HG02610 (cell line): Measurements from ENCODE around the gene SLC12A5.
A peak's percentile ranks its signal among the peaks of the same experiment; 100 is the strongest.

Experiments
- ATAC-seq: cut with Tn5 transposase; IDR thresholded peaks from one replicate; pipeline ENCODE4 v1.9.1; 2021; ENCODE audit warnings: mild to moderate bottlenecking, moderate library complexity; ENCODE audit not compliant: unreplicated experiment

The SLC12A5 gene

DNA sequence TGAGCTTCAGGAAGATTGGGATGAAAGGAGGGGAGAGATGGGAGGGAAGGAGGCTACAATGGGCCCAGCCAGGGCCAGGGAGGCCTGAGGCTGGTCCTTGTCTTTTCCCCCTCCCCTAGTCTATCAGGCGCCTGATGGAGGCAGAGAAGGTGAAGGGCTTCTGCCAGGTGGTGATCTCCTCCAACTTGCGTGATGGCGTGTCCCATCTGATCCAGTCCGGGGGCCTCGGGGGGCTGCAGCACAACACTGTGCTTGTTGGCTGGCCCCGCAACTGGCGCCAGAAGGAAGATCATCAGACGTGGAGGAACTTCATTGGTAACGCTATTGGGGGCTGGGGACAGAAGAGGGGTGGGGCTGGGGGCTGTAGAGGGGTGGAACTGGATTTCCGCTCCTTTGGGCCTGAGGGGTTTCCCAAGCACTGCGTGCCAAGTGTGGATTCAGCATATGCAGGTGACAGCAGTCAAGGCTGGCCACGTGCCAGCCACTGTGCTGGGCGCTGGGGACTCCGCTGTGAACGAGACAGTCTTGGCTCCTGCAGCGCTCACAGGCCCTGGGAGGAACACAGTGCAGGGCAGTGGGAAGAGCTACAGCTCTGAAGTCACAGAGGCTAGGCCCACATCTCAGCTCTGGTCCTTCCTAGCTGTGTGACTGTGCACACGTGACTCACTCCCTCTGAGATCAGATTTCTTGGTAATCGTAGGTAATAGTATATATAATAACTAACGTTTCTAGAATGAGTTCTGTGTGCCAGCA lies 22.7 kb downstream of the SLC12A5 start:
- ATAC-seq = no peak

DNA sequence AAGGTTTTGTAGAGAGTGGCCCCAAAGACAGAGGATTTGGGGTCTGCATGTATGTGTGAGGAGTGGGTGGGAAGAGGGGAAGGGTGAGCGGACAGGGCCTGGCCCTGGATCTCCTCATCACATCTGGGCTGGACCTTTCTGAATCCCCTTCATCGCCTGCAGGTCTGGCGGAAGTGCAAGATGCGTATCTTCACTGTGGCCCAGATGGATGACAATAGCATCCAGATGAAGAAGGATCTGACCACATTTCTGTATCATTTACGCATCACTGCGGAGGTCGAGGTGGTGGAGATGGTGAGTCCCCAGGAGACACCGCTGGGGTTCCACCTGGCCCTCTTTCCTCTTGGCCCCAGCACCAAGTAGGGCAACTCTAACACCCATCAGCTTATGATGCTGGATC lies 24.4 kb downstream of the SLC12A5 start:
- no peak for ATAC-seq

DNA sequence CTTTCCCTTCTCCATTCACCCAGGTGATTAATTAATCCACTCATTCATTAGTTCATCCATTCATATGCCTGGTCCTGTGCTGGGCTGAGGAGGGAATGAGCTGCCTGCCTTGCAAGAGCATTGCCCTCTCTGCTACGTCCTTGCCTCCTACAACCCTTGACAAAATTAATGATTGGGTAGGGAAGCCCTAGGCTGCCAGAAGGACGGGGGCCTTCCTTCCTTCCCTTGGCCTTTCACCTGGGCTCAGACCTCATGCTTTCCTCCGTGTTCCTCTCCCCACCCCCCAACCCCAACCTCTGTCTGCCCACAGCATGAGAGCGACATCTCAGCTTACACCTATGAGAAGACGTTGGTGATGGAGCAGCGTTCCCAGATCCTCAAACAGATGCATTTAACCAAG lies 25.6 kb downstream of the SLC12A5 start:
- no peak for ATAC-seq

DNA sequence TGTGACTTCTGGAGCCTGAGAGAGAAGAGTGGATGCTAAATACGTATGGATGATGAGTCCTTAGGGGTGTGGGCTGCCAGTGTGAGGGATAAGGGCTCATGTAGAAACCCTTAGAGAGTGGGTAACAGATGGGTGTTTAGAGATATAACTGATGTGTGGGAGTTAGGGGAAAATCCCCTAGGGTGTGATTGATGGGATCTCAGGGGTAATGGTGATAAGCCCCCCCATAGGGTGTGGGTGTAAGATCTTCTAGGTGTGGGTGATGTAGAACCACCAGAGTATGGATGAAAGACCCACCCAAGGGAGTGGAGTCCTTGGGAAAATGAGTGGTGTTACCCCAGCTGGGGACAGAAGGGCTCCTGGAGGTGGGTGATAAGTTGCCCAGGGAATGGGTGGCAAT lies 26.3 kb downstream of the SLC12A5 start:
- no peak for ATAC-seq

DNA sequence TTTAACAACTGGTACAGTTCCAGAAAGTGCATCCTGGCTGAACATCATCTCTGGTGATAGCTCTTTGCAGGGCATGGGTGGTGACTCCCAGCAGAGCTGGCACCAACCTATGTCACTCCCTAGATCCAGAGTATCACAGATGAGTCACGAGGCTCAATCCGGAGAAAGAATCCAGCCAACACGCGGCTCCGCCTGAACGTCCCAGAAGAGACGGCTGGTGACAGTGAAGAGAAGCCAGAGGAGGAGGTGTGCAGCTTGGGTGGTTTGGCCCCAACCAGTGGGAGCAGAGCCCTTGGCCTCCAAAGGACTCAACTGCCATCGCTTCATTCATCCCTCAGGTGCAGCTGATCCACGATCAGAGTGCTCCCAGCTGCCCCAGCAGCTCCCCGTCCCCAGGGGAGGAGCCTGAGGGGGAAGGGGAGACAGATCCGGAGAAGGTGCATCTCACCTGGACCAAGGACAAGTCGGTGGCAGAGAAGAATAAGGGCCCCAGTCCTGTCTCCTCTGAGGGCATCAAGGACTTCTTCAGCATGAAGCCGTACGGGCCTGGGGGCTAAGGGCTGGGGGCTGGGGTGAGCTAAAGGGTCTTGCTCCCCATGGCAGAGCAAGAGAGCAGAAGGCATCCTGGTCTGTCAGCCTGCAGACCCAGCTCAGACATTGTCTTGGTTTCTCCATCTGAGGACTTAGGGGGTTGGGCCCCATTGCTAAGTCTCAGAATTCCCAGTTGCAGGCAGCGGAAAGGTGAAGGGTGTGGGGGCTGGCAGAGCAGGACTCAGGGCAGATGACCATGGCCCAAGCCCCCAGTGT lies 27.2 kb downstream of the SLC12A5 start:
- no peak for ATAC-seq

DNA sequence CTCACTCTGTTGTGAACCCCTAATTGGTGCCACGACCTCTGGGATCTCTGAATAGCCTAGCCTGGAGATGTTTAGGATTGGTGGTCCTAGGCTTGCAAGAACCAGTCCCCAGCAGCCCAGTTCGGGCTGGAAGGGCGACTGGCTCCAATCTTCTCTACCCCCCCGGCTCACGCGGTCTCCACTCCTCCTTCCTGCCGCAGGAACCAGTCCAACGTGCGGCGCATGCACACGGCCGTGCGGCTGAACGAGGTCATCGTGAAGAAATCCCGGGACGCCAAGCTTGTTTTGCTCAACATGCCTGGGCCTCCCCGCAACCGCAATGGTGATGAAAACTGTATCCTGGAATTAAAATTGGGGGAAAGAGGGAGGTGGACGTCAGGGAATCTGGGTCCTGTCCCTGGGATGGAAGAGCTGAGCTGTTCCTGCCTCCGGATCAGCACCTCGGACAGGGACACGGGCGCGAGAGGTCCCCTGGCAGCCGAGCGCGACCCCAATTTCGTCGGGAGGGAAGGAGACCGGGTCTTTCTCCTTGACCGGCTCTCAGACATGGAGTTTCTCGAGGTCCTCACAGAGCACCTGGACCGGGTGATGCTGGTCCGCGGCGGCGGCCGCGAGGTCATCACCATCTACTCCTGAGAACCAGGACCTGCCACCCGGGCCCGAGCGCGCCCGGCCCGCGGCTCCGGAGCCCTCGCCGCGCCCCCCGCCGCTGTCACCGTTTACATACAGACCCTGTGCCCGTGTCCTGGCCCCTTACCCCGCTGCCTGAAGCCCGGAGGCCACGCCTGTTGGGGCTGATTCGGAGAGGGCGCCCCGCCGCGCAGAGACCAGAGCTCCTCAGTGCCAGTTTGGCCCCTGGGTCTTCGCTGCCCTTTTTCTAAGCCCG lies 28.2 kb downstream of the SLC12A5 start:
- no peak for ATAC-seq

DNA sequence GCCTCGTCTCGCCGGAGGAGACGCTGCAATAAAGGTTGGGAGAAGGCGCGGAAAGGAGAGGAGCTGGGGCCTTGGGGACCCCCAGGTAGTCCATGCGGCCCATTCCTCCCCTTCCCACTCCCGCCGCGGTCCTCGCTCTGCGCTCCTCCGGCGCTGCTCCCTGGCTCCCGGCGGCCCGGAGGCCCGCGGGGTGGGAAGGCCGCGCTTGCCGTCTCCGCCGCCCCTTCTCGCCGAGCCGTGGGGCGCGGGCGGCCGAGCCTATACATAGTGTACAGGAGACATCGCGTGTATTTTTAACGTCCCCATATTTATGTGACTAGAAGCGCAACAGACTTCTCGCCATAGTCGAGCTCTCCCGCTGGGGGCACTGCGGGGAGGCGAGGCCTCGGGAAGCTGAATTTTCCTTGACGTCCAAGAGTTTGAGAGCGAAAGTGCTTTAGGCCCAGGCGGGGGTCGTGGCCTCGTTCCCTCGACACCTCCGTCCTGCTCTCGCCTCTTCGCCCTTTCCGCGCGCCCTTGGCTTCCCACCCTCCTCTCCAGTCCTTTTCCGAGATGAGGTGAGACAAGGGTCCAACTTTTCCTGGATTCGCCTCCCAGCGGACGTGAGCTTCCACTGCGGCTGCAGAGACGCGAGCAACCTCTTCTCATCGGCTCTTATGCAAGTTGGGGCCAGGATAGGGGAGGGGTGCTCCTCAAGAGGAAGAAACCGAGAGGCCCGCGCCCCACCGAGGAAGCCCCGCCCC lies 29.0 kb downstream of the SLC12A5 start:
- ATAC-seq = no peak

DNA sequence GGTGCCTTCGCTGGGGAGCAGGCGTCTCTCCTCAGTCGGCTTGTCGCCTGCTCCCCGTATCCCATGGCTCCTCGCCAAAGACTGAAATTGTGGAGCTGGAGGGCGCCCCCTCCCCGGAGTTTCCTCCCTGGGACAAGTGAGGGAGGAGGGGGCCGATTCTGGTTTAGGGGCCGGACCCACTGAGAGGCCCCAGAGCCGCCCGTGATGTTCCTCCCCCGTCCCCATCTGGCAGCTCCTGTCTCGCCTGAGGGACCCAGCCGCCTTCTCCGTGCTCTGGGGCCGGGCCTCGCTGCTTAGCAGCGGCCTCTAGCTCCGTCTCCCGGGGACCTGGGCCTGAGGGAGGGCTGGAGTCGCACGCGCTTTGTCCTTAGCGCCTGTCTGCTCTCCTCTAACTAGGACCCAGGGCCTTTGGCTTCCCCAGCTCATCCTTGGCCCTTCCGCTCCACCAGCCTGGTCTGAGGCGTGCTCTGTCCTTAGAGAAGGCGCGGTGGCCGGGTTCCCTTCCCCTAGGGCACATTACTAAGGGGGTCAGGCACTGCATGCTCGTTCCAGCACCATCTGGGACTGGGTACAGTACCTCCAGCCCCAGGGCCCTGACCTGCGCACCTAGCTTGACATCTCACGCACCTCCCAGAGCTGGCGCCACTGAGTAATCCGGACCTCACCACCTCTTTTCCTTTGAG lies 29.7 kb downstream of the SLC12A5 start:
- no peak for ATAC-seq

DNA sequence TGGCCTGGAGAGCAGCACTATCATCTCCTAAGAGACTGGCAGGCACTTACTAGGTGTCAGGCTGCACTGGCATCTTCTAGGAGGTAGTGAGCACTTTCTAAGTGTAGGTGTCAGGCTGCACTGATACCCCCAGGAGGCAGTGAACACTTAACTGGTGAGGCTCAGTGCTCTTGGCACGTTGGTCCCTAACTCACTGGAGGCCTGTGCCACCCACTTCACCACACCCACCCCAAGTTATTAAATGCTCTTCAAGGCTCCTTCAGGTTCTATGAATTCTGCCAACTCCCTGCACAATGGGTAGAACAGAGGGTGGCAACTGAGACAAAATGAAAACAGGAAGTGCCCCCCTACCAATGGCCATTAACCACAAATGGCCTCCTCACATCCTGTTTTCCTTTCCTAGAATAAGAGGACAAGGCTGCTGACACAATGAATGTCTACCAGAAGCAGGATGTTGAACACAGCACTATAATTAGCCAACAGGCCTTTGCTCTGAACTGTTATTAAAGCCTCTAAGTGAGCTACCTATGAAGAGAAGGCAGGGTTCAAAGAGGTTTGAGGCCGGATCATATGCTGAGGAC lies 31.4 kb downstream of the SLC12A5 start:
- no peak for ATAC-seq

DNA sequence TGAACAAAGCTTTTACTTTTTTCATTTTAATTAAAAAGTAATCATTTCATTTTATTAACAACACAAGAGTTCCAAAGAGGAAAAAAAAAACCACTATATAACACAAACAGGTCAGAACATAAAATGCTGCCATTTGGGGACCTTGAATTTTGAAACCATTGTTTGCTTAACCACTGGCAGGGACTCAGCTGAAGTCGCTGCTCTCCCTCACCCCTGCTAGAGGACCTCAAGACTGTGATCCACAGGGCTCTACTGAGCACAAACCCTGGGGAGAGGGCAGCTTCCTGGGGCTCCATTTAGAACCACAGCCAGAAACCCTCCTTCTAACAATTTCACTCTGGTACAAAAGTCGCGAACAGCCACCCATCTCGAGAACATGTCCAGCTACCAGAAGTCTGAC lies 32.0 kb downstream of the SLC12A5 start:
- ATAC-seq = no peak

DNA sequence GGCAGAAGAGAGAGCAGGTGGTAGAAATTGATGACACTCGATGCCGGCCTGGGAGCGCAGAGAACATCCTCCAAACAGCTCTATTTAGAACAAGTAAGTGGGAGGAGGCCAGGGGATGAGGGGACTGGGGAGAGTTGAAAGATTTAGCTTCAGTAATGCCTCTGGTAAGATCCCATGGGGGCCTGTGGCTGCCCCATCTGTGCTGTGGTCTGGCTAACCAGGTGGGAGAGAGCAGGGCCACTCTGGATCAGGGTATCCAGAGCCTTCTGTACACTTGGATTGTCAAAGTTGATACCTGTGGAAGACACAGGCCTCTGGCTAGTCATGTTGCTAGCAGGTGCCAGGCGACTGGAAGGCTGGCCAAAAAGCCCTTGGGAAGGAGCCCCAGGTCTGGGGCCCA lies 33.1 kb downstream of the SLC12A5 start:
- ATAC-seq = no peak

DNA sequence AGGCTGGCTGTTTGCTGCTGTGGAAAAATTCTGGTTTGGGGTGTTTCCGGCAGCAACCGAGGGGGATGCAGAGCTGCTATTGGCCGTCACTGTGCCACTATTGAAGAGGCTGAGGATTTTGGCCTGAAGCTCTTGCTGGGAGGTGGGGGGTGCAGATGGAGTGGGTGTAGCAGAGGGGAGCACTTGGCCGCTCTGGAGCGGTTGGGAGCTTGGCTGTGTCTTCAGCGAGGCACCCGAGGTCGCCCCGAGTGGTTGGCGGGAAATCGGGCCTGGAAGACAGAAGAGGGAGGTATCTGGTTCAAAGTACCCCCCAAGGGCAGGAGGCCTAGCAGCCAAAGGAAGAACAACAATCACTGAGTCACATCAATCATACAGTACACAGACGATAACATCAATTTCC lies 33.6 kb downstream of the SLC12A5 start:
- no peak for ATAC-seq

DNA sequence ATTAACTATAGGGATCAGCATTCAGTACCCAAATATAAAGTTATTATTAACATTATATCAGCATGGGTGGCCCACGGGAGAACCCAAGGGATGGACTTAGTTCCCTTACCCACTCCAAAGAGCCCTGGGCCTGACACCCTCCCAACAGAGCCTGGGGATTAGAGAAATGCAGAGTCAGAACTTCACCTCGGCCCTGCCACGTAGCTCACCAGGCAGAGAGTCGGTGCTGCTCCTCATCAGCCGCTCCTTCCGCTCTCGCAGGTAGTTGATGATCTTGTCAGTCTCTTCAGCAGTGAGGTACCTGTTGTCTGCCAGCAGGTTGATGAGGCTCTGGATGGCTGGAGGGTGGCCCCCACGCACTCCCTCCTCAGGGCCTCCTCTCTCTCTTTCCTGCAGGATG lies 34.1 kb downstream of the SLC12A5 start:
- no peak for ATAC-seq

DNA sequence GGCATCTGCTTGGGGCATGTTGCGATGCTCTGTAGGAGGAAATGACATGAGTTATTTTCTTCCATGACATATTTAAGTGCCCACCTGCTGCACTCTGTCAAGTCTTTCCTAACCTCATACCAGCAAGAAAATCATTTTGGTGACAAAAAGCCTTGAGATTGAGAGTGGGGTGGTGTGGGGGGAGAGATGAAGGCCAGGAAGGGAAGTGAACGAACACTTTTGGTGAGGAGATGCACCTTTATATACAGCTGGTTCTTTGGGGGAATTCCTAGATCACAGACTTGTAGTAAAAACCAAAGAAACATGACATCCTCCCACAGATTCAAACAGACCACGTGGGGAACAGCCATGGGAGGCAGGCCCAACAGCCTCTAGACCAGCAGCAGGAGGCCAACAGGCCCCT lies 34.6 kb downstream of the SLC12A5 start:
- peak; percentile 41 for ATAC-seq

DNA sequence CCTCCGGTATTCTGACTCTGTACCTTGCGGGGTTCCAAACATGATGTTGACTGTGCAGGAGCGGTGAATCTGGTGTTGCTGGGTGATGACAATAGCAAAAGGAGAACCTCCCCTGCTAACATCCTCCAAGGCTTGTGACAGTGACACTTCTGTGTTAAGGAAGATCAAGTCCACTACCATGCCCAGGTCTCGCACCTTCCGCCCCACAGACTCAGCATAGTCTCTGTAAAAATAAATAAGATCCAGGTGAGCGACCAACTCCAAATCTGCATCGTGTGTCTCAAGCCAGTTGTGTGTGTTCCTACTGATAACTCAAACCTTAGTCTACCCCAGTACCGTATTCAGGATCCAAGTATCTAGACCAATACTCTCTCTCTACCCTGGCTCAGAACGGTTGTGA lies 36.0 kb downstream of the SLC12A5 start:
- ATAC-seq = no peak

DNA sequence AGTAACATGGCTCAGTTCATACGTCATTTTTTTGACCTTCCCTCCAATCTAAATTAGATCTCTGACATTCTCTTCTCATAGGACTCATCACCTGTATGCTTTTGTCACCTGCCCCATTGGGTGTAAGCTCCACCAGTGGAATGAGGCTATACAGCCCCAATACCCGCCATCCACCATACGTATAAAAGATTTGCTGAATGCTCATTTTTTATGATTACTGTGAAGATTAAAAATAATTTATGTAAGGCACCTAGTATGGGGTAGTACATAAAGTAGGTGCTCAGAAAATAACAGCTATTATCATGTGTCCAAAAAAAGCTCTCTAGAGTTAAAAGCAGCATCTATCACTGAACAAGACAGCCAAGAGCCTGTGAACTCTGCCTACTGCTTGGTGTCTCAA lies 36.7 kb downstream of the SLC12A5 start:
- ATAC-seq = no peak

DNA sequence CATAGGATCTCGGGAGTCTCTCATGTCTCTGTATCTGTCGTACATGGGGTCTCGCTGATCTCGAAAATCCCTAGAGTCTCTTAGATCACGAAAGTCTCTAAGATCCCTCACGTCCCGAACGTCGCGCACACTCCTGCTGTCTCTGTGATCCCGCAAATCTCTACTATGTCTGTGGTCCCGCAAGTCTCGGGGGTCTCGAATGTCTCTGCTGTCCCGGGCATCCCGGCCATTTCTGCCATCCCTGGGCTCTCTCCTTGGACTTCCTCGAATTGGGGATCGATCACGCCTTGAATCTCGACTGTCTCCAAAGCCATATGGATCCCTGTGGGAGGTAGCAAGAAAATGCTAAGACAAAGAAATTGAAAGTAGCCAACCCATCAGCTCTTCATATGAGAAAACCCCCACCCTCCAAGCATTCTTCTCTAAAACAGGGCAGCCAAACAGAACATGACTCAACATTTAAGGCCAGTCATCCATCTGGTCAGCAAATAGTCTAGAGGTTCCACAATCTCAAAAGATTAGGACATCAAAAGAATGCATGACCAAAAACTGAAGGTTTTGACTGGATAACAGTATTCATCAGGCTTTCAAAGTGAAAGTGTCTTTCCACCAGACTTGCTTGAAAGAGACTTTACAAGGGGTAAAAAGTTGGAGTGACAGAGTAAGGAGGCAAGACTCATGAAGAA lies 41.3 kb downstream of the SLC12A5 start:
- ATAC-seq = no peak

DNA sequence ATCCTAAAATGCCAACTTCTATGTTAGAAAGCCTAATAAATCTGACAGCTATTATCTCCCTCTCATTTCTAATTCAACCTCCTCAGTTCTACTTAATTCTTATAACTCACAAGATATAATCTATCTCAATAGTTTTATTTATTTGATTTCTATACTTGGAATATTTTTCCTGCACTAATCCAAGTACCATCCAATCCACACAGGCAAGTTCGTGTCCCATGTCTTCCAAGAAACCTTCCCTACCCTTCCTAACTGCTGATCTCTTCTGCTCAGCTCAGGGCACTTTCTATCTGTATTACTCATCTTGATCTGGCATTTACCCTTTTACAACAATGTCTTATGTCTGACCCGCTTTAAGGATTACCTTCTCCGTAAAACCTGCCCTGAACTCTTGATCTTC lies 42.6 kb downstream of the SLC12A5 start:
- no peak for ATAC-seq

DNA sequence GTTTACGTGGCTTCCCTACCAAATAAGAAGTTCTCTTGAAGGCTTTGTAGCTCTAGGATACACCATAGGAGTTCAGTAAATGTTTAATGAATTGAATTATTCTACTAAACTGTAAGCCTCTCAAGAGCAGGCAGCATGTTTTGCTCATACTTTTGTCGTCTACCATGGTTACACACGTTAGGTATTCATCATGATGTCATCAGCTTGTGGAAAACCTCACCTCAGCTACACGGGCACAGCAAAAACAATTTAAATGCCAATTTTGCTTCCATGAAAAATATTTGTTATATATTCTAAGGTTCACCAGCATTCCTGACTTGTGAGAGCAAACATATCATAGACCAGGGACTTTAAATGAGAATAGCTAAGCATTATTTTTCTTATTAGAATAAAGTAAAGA lies 44.0 kb downstream of the SLC12A5 start:
- no peak for ATAC-seq
